ENCODE data around the gene TCF12.

Gene TCF12

GRCh38 chr15:56893364-56893678 lies 25.1 kb upstream of the TCF12 start:
- TF ChIP-seq ZNF274 (IDR thresholded peaks at IDR 0.05; ENCODE audit: low read depth, low read length), result no peak
- TF ChIP-seq YY1 (IDR thresholded peaks at IDR 0.05; ENCODE audit: insufficient read depth, insufficient read length), result no peak
- TF ChIP-seq SUZ12 (IDR thresholded peaks at IDR 0.05; ENCODE audit: extremely low read depth, insufficient read depth, insufficient read length), result no peak
- no peak overlapping the region for H3K9ac ChIP-seq (ENCODE audit: insufficient read length, low read depth)
- peaks cover 4% of the 10 kb centered on the region for H3K36me3 ChIP-seq (ENCODE audit: insufficient read depth, insufficient read length, low read length)
- H3K4me1 ChIP-seq (ENCODE audit: insufficient read depth, insufficient read length), result no peaks in the 10 kb centered on the region
- no peak overlapping the region for H3K4me3 ChIP-seq (ENCODE audit: insufficient read length, low read depth)
- DNase-seq (ENCODE audit: low read depth, low spot score), result no peak
- H3K9me3 ChIP-seq (ENCODE audit: insufficient read depth, low read length), result no peaks in the 10 kb centered on the region
- peaks cover 7% of the 10 kb centered on the region for H3K27me3 ChIP-seq (ENCODE audit: insufficient read depth, insufficient read length)

GRCh38 chr15:56894601-56895000 lies 23.8 kb upstream of the TCF12 start:
- no peaks in the 10 kb centered on the region for H3K9me3 ChIP-seq (ENCODE audit: insufficient read depth, low read length)
- no peak for TF ChIP-seq ZNF274 (IDR thresholded peaks at IDR 0.05; ENCODE audit: low read depth, low read length)
- TF ChIP-seq SUZ12 (IDR thresholded peaks at IDR 0.05; ENCODE audit: extremely low read depth, insufficient read depth, insufficient read length), result no peak
- TF ChIP-seq YY1 (IDR thresholded peaks at IDR 0.05; ENCODE audit: insufficient read depth, insufficient read length), result no peak
- no peak overlapping the region for H3K4me3 ChIP-seq (ENCODE audit: insufficient read length, low read depth)
- H3K27me3 ChIP-seq (ENCODE audit: insufficient read depth, insufficient read length), result peaks cover 7% of the 10 kb centered on the region
- no peak overlapping the region for H3K9ac ChIP-seq (ENCODE audit: insufficient read length, low read depth)
- H3K4me1 ChIP-seq (ENCODE audit: insufficient read depth, insufficient read length), result no peaks in the 10 kb centered on the region
- H3K36me3 ChIP-seq (ENCODE audit: insufficient read depth, insufficient read length, low read length), result peaks cover 3% of the 10 kb centered on the region
- DNase-seq (ENCODE audit: low read depth, low spot score), result no peak

GRCh38 chr15:56901931-56902330 lies 16.5 kb upstream of the TCF12 start:
- Histone ChIP-seq H3K36me3 (ENCODE audit: insufficient read depth, insufficient read length, low read length) (no peaks in the 10 kb centered on the region), H3K4me1 (ENCODE audit: insufficient read depth, insufficient read length) (no peaks in the 10 kb centered on the region), H3K9ac (ENCODE audit: insufficient read length, low read depth) (no peak overlapping the region), H3K9me3 (ENCODE audit: insufficient read depth, low read length) (no peaks in the 10 kb centered on the region), H3K27me3 (ENCODE audit: insufficient read depth, insufficient read length) (no peaks in the 10 kb centered on the region), H3K4me3 (ENCODE audit: insufficient read length, low read depth) (no peak overlapping the region)
- TF ChIP-seq SUZ12 (IDR thresholded peaks at IDR 0.05; ENCODE audit: extremely low read depth, insufficient read depth, insufficient read length) (no peak), YY1 (IDR thresholded peaks at IDR 0.05; ENCODE audit: insufficient read depth, insufficient read length) (no peak), ZNF274 (IDR thresholded peaks at IDR 0.05; ENCODE audit: low read depth, low read length) (no peak)
- DNase-seq (ENCODE audit: low read depth, low spot score), result no peak

- no peaks in the 10 kb centered on the region for H3K9me3 ChIP-seq (ENCODE audit: insufficient read depth, low read length)
- no peaks in the 10 kb centered on the region for H3K4me1 ChIP-seq (ENCODE audit: insufficient read depth, insufficient read length)
- DNase-seq (ENCODE audit: low read depth, low spot score), result no peak
- no peaks in the 10 kb centered on the region for H3K27me3 ChIP-seq (ENCODE audit: insufficient read depth, insufficient read length)
- no peaks in the 10 kb centered on the region for H3K36me3 ChIP-seq (ENCODE audit: insufficient read depth, insufficient read length, low read length)
- H3K4me3 ChIP-seq (ENCODE audit: insufficient read length, low read depth), result no peak overlapping the region
- no peak overlapping the region for H3K9ac ChIP-seq (ENCODE audit: insufficient read length, low read depth)
- TF ChIP-seq ZNF274 (IDR thresholded peaks at IDR 0.05; ENCODE audit: low read depth, low read length) (no peak), YY1 (IDR thresholded peaks at IDR 0.05; ENCODE audit: insufficient read depth, insufficient read length) (no peak), SUZ12 (IDR thresholded peaks at IDR 0.05; ENCODE audit: extremely low read depth, insufficient read depth, insufficient read length) (no peak)
These were observed 11.7 kb upstream of the TCF12 start for GRCh38 chr15:56906766-56907165.

- no peak for DNase-seq (ENCODE audit: low read depth, low spot score)
- H3K9ac ChIP-seq (ENCODE audit: insufficient read length, low read depth), result no peak overlapping the region
- peaks cover 2% of the 10 kb centered on the region; the same call in 1 of the 2 replicates for H3K9me3 ChIP-seq (ENCODE audit: insufficient read depth, low read length)
- H3K27me3 ChIP-seq (ENCODE audit: insufficient read depth, insufficient read length), result no peaks in the 10 kb centered on the region
- H3K36me3 ChIP-seq (ENCODE audit: insufficient read depth, insufficient read length, low read length), result peaks cover 7% of the 10 kb centered on the region
- no peak overlapping the region for H3K4me3 ChIP-seq (ENCODE audit: insufficient read length, low read depth)
- no peaks in the 10 kb centered on the region for H3K4me1 ChIP-seq (ENCODE audit: insufficient read depth, insufficient read length)
- no peak for TF ChIP-seq YY1 (IDR thresholded peaks at IDR 0.05; ENCODE audit: insufficient read depth, insufficient read length)
- no peak for TF ChIP-seq SUZ12 (IDR thresholded peaks at IDR 0.05; ENCODE audit: extremely low read depth, insufficient read depth, insufficient read length)
- TF ChIP-seq ZNF274 (IDR thresholded peaks at IDR 0.05; ENCODE audit: low read depth, low read length), result no peak
These were observed 7.6 kb upstream of the TCF12 start for GRCh38 chr15:56910801-56911200.

GRCh38 chr15:56913241-56913640 lies 5.2 kb upstream of the TCF12 start:
- Histone ChIP-seq H3K36me3 (ENCODE audit: insufficient read depth, insufficient read length, low read length) (peaks cover 18% of the 10 kb centered on the region), H3K4me3 (ENCODE audit: insufficient read length, low read depth) (no peak overlapping the region), H3K9ac (ENCODE audit: insufficient read length, low read depth) (no peak overlapping the region), H3K27me3 (ENCODE audit: insufficient read depth, insufficient read length) (peaks cover 7% of the 10 kb centered on the region), H3K9me3 (ENCODE audit: insufficient read depth, low read length) (peaks cover 6% of the 10 kb centered on the region; the same call in 1 of the 2 replicates), H3K4me1 (ENCODE audit: insufficient read depth, insufficient read length) (peaks cover 4% of the 10 kb centered on the region)
- DNase-seq (ENCODE audit: low read depth, low spot score), result no peak
- TF ChIP-seq YY1 (IDR thresholded peaks at IDR 0.05; ENCODE audit: insufficient read depth, insufficient read length) (no peak), ZNF274 (IDR thresholded peaks at IDR 0.05; ENCODE audit: low read depth, low read length) (no peak), SUZ12 (IDR thresholded peaks at IDR 0.05; ENCODE audit: extremely low read depth, insufficient read depth, insufficient read length) (no peak)

GRCh38 chr15:56913670-56914069 lies 4.8 kb upstream of the TCF12 start:
- Histone ChIP-seq H3K27me3 (ENCODE audit: insufficient read depth, insufficient read length) (peaks cover 7% of the 10 kb centered on the region), H3K4me3 (ENCODE audit: insufficient read length, low read depth) (no peak overlapping the region)
- DNase-seq (ENCODE audit: low read depth, low spot score), result no peak

More at GRCh38 chr15:56913670-56914069, 4.8 kb upstream of the TCF12 start:
- H3K4me1 ChIP-seq (ENCODE audit: insufficient read depth, insufficient read length), result peaks cover 4% of the 10 kb centered on the region
- peaks cover 18% of the 10 kb centered on the region for H3K36me3 ChIP-seq (ENCODE audit: insufficient read depth, insufficient read length, low read length)
- peaks cover 6% of the 10 kb centered on the region; the same call in 1 of the 2 replicates for H3K9me3 ChIP-seq (ENCODE audit: insufficient read depth, low read length)
- no peak overlapping the region for H3K9ac ChIP-seq (ENCODE audit: insufficient read length, low read depth)
- TF ChIP-seq ZNF274 (IDR thresholded peaks at IDR 0.05; ENCODE audit: low read depth, low read length) (no peak), SUZ12 (IDR thresholded peaks at IDR 0.05; ENCODE audit: extremely low read depth, insufficient read depth, insufficient read length) (no peak), YY1 (IDR thresholded peaks at IDR 0.05; ENCODE audit: insufficient read depth, insufficient read length) (no peak)
